Upper lobe of left lung (tissue), 4 donors: ENCODE data around the gene CHAF1A.

Source experiments
- POLR2A ChIP-seq, 4 donors: fragments of 450-650 bp; IDR thresholded peaks; one replicate each; pipeline ENCODE4 v1.5.1; 2016 to 2017; ENCODE audit warnings: antibody characterized with exemption in 4 of 4, mild to moderate bottlenecking in 2 of 4
- POLR2AphosphoS5 ChIP-seq, 2 donors: sonication (generic); formaldehyde crosslinking; IDR thresholded peaks; one replicate each; pipeline ENCODE4 v1.5.1; 2017; ENCODE audit warnings: antibody characterized with exemption in 2 of 2
- TF ChIP-seq, protein P1 (sequence below), 6 experiments: fragments of 450-650 bp in 4 of 6; fragments of 200-600 bp in 2 of 6; sonication (generic) in 2 of 6; IDR thresholded peaks; one replicate each; pipeline ENCODE4 v1.5.1; 2016 to 2019; ENCODE audit warnings: antibody characterized with exemption in 6 of 6

- TF ChIP-seq POLR2AphosphoS5 (IDR thresholded peaks at IDR 0.05) (no peak), POLR2A (IDR thresholded peaks at IDR 0.05) (no peak)
- TF ChIP-seq, protein P1, sequence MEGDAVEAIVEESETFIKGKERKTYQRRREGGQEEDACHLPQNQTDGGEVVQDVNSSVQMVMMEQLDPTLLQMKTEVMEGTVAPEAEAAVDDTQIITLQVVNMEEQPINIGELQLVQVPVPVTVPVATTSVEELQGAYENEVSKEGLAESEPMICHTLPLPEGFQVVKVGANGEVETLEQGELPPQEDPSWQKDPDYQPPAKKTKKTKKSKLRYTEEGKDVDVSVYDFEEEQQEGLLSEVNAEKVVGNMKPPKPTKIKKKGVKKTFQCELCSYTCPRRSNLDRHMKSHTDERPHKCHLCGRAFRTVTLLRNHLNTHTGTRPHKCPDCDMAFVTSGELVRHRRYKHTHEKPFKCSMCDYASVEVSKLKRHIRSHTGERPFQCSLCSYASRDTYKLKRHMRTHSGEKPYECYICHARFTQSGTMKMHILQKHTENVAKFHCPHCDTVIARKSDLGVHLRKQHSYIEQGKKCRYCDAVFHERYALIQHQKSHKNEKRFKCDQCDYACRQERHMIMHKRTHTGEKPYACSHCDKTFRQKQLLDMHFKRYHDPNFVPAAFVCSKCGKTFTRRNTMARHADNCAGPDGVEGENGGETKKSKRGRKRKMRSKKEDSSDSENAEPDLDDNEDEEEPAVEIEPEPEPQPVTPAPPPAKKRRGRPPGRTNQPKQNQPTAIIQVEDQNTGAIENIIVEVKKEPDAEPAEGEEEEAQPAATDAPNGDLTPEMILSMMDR (IDR thresholded peaks at IDR 0.05), result no peak
Observed at GRCh38 chr19:4396949-4397783, 5.3 kb upstream of the CHAF1A start.
